Uterus (tissue), 4 donors: ENCODE results near the gene PMEPA1. TPM values are rescaled to one million over a fixed set of nuclear protein-coding genes. Genes with fewer than 3 reads are reported as not detected.

Experiments used
- DNase-seq, 2 donors: peaks; one replicate each; pipeline ENCODE4 v3.0.0-alpha.2; 2019 to 2020
- H3K27ac ChIP-seq, 2 donors: fragments of 200-600 bp; sonication (generic); 1 replicate in 1 of 2; 2 replicates in 1 of 2; pipeline ENCODE4 v1.5.1; 2016 to 2018
- H3K27me3 ChIP-seq, 2 donors: fragments of 200-600 bp; sonication (generic); one replicate each; pipeline ENCODE4 v1.5.1; 2018 to 2019; ENCODE audit warnings: control low read depth in 1 of 2
- H3K36me3 ChIP-seq, 2 donors: fragments of 200-600 bp; sonication (generic); one replicate each; pipeline ENCODE4 v1.5.1; 2019; ENCODE audit warnings: control low read depth in 1 of 2
- H3K4me1 ChIP-seq, 2 donors: fragments of 200-600 bp; sonication (generic); one replicate each; pipeline ENCODE4 v1.5.1; 2018 to 2019; ENCODE audit warnings: control low read depth in 1 of 2
- H3K4me3 ChIP-seq, 2 donors: fragments of 200-600 bp; sonication (generic); 1 replicate in 1 of 2; 2 replicates in 1 of 2; pipeline ENCODE4 v1.5.1; 2018 to 2019; ENCODE audit warnings: mild to moderate bottlenecking in 1 of 2
- H3K9me3 ChIP-seq, 2 donors: fragments of 200-600 bp; sonication (generic); one replicate each; pipeline ENCODE4 v1.5.1; 2019; ENCODE audit warnings: control low read depth in 1 of 2
- CTCF ChIP-seq, 4 experiments: fragments of 200-600 bp in 2 of 4; fragments of 450-650 bp in 2 of 4; sonication (generic) in 2 of 4; IDR thresholded peaks; one replicate each; pipeline ENCODE4 v1.5.1; 2016 to 2019; ENCODE audit warnings: antibody characterized with exemption in 4 of 4, mild to moderate bottlenecking in 2 of 4, moderate library complexity in 1 of 4
- POLR2A ChIP-seq, 2 donors: fragments of 450-650 bp; IDR thresholded peaks; one replicate each; pipeline ENCODE4 v1.6.1; 2016; ENCODE audit warnings: antibody characterized with exemption in 2 of 2, mild to moderate bottlenecking in 1 of 2, moderate library complexity in 1 of 2
- intact Hi-C: fragments of 100-400 bp; cut with DNase I; formaldehyde crosslinking; loops from one replicate; pipeline ENCODE4 v1.15.1; 2023; ENCODE audit warnings: low total_unique reads
- total RNA-seq, 4 donors: library from RNA; depleted of rRNA in 3 of 4; stranded (reverse); fragments of >200 nt in 3 of 4; gene quantifications; one replicate each; pipeline versions ENCODE4 v1.1.0 to v1.2.4, GENCODE V29; 2014 to 2023
- donor health status: DM: yes; HTN: yes; CAD: no.

PMEPA1 gene
- total RNA-seq, 4 donors from 2014 or later, result 5.6 to 51.9 (median 33.5) TPM

GRCh38 chr20:57686931-57687652, 22.7 kb downstream of the PMEPA1 start:
- TF ChIP-seq POLR2A (IDR thresholded peaks at IDR 0.05) (no peak), CTCF (IDR thresholded peaks at IDR 0.05) (no peak)
- H3K9me3 ChIP-seq, result no peaks in the 10 kb centered on the region
- peak overlapping the region in 1 of 2 donors; percentile 74 for H3K27ac ChIP-seq
- no peaks in the 10 kb centered on the region for H3K36me3 ChIP-seq
- no peak overlapping the region for H3K4me3 ChIP-seq
- peaks cover 0 to 37% of the 10 kb centered on the region in 2 donors for H3K4me1 ChIP-seq
- intact Hi-C loops, result no loop called here
- H3K27me3 ChIP-seq, result no peaks in the 10 kb centered on the region
- no peak for DNase-seq

DNA sequence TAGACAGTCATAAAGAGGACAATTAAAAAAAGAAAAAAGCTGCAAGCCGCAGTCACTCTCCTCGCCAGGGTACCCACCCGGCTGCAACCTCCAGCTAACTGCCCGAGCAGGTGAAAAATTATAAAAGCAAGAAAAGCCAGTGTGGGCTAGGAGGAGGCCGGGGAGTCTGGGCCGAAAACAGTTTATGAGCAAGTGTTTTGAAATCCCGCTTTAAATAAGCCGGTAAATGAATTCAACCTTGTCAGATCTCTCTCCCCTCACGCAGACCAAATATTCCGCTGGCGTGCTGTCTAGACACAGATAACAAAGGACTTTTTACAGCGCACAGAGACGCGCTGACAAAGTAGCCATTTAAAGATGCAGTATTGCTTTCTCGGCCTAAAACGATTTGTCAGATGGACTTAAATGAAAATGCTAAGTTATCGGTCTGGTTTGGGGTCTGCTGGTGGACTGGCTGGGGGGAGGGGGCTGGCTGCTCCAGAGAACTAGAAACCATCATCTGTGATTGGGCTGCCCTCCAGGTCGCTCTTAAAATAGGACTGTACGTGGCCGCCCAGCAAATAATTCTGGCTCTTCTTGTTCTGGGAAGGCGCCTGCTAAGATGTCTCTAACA, 24.6 kb downstream of the PMEPA1 start:
- H3K36me3 ChIP-seq, result no peaks in the 10 kb centered on the region
- intact Hi-C loops, result no loop called here
- DNase-seq, result no peak
- no peaks in the 10 kb centered on the region for H3K9me3 ChIP-seq
- peak overlapping the region; percentile 74 to 87 for H3K27ac ChIP-seq
- H3K4me3 ChIP-seq, result peak overlapping the region in 1 of 2 donors; percentile 6
- peaks cover 0 to 34% of the 10 kb centered on the region in 2 donors for H3K4me1 ChIP-seq
- TF ChIP-seq CTCF (IDR thresholded peaks at IDR 0.05) (no peak), POLR2A (IDR thresholded peaks at IDR 0.05) (no peak)
- H3K27me3 ChIP-seq, result no peaks in the 10 kb centered on the region

DNA sequence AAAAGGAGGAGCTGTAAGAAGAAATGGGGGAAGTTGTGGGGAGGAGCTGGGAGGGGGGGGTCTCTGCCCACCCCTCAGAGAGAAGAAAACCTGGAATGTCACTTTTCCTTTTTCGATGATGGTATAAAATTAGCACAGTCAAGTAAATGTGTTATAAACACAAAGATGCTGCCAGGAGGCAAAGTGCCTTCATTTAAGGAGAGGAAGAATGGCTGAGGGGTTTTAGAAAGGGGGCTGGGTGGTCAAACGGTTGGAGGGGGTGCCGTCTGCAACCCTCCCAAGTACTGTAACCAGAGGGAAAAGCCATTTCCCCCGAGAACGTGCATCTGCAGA, 25.0 kb downstream of the PMEPA1 start:
- intact Hi-C loops, result no loop called here
- no peak for TF ChIP-seq POLR2A (IDR thresholded peaks at IDR 0.05)
- TF ChIP-seq CTCF (IDR thresholded peaks at IDR 0.05), result no peak
- peaks cover 0 to 29% of the 10 kb centered on the region in 2 donors for H3K4me1 ChIP-seq
- DNase-seq, result no peak
- H3K9me3 ChIP-seq, result no peaks in the 10 kb centered on the region
- H3K36me3 ChIP-seq, result no peaks in the 10 kb centered on the region
- H3K4me3 ChIP-seq, result no peak overlapping the region
- H3K27me3 ChIP-seq, result no peaks in the 10 kb centered on the region
- peak overlapping the region; percentile 74 to 87 for H3K27ac ChIP-seq

GRCh38 chr20:57683881-57684807, 25.7 kb downstream of the PMEPA1 start:
- Histone ChIP-seq H3K4me1 (peaks cover 0 to 23% of the 10 kb centered on the region in 2 donors), H3K27ac (peak overlapping the region; percentile 74 to 87)
- TF ChIP-seq POLR2A (IDR thresholded peaks at IDR 0.05), result no peak
- TF ChIP-seq CTCF (IDR thresholded peaks at IDR 0.05), result no peak

More at GRCh38 chr20:57683881-57684807, 25.7 kb downstream of the PMEPA1 start:
- intact Hi-C loops, result no loop called here
- no peaks in the 10 kb centered on the region for H3K36me3 ChIP-seq
- H3K9me3 ChIP-seq, result no peaks in the 10 kb centered on the region
- no peak overlapping the region for H3K4me3 ChIP-seq
- no peaks in the 10 kb centered on the region for H3K27me3 ChIP-seq
- DNase-seq, result no peak
